Left lobe of liver (tissue), 2 donors: ENCODE results near the gene GGT7. TPM values are rescaled to one million over a fixed set of nuclear protein-coding genes. Genes with fewer than 3 reads are reported as not detected.
"Not testable (repeated sequence)": the region's sequence is repeated elsewhere in the genome, so short reads cannot be mapped to it uniquely, and the experiment has no call there.

ENCODE experiments used
- ATAC-seq: fragments of 200-7000 bp; cut with Tn5 transposase; one replicate; pipeline ENCODE4 v1.9.1; 2020; ENCODE audit warnings: mild to moderate bottlenecking, moderate library complexity
- DNase-seq: peaks from one replicate; pipeline ENCODE4 v3.0.0-alpha.2; 2020; ENCODE audit warnings: low spot score
- total RNA-seq: library from RNA; stranded (reverse); gene quantifications from one replicate; pipeline ENCODE4 v1.2.1, GENCODE V29; 2021
- donor health status: DM: no; HTN: no; CAD: no; lungs with moderate emphysema.
- donor health status: DM: no; HTN: yes; CAD: no.

Gene GGT7
- total RNA-seq, 1 donor from 2014 or later = 9.9 TPM

- DNase-seq (no peak), ATAC-seq (no peak)
Observed at GRCh38 chr20:34883809-34884208, 11.2 kb upstream of the GGT7 start.

- DNase-seq (no peak), ATAC-seq (no peak)
Observed at GRCh38 chr20:34883087-34883688, 10.5 kb upstream of the GGT7 start.

GRCh38 chr20:34881689-34882088 lies 9.0 kb upstream of the GGT7 start:
- no peak for ATAC-seq
- DNase-seq = no peak

- not testable (repeated sequence) for ATAC-seq, DNase-seq
Observed at GRCh38 chr20:34880971-34881370, 8.3 kb upstream of the GGT7 start.

- ATAC-seq (no peak), DNase-seq (no peak)
Observed at GRCh38 chr20:34880215-34880850, 7.7 kb upstream of the GGT7 start.

- DNase-seq (peak; percentile 100), ATAC-seq (peak; percentile 81)
Observed at GRCh38 chr20:34876406-34877282, 4.0 kb upstream of the GGT7 start, which contains the start of gene ACSS2. ACSS2 (plus strand) TSS chr20:34876612; CDS start chr20:34876646, 34 bp downstream.

- DNase-seq (no peak), ATAC-seq (peak; percentile 80)
Observed at GRCh38 chr20:34875642-34876405, 3.2 kb upstream of the GGT7 start.

GRCh38 chr20:34874094-34874654 lies 1.5 kb upstream of the GGT7 start:
- DNase-seq (peak; percentile 83), ATAC-seq (peak; percentile 62)

GRCh38 chr20:34873583-34874093 lies 982 bp upstream of the GGT7 start:
- ATAC-seq = no peak
- no peak for DNase-seq

GRCh38 chr20:34871966-34872621 lies 562 bp downstream of the GGT7 start:
- no peak for DNase-seq
- ATAC-seq = no peak

- ATAC-seq (no peak), DNase-seq (no peak)
Observed at GRCh38 chr20:34871320-34871926, 1.2 kb downstream of the GGT7 start.

GRCh38 chr20:34864216-34864615 lies 8.4 kb downstream of the GGT7 start:
- DNase-seq (no peak), ATAC-seq (no peak)

- ATAC-seq = no peak
- no peak for DNase-seq
Observed at GRCh38 chr20:34863421-34863965, 9.2 kb downstream of the GGT7 start.

GRCh38 chr20:34862724-34863123 lies 9.9 kb downstream of the GGT7 start:
- ATAC-seq (no peak), DNase-seq (no peak)

GRCh38 chr20:34861386-34862084 lies 11.1 kb downstream of the GGT7 start:
- ATAC-seq (no peak), DNase-seq (no peak)

GRCh38 chr20:34859826-34860545 lies 12.7 kb downstream of the GGT7 start:
- no peak for ATAC-seq
- DNase-seq = no peak

- ATAC-seq (no peak), DNase-seq (no peak)
Observed at GRCh38 chr20:34859367-34859766, 13.3 kb downstream of the GGT7 start.

- no peak for DNase-seq
- ATAC-seq = no peak
Observed at GRCh38 chr20:34852298-34852697, 20.4 kb downstream of the GGT7 start.
